Fibroblast of mammary gland (primary cell): ENCODE data around the gene CDK6.
A peak's percentile ranks its signal among the peaks of the same experiment; 100 is the strongest.
"Not testable (repeated sequence)": the region's sequence is repeated elsewhere in the genome, so short reads cannot be mapped to it uniquely, and the experiment has no call there.

Source experiments
- DNase-seq: peaks from one replicate; pipeline ENCODE4 v3.0.0-alpha.2; 2010; ENCODE audit warnings: low read depth
- H3K4me3 ChIP-seq: 2 replicates; pipeline ENCODE4 v1.5.1; 2011; ENCODE audit warnings: low read depth, mild to moderate bottlenecking, low read length, moderate library complexity; ENCODE audit not compliant: control insufficient read depth
- TF ChIP-seq, protein P1 (sequence below): conservative IDR thresholded peaks from 2 replicates; pipeline ENCODE4 v1.5.1; 2011; ENCODE audit warnings: low read depth, low read length, inconsistent platforms; ENCODE audit not compliant: control insufficient read depth, insufficient read depth

CDK6 gene

DNA sequence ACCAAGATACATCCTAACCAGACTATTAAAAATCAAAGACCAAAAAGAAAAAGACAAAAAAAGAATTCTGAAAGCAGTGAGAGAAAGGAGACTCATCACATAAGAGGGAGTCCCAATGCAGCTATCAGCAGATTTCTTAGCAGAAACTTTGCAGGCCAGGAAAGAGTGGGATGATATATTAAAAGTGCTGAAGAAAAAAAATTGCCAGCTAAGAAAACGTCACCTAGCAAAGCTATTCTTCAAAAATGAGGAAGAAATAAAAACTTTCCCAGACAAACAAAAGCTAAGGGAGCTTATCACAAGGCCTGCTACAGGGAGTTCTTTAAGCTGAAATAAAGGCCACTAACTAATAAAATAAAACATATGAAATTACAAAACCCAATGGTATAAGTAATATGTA is 40.5 kb upstream of the CDK6 start:
- no peak for DNase-seq
- no peak overlapping the region for H3K4me3 ChIP-seq
- TF ChIP-seq, protein P1, sequence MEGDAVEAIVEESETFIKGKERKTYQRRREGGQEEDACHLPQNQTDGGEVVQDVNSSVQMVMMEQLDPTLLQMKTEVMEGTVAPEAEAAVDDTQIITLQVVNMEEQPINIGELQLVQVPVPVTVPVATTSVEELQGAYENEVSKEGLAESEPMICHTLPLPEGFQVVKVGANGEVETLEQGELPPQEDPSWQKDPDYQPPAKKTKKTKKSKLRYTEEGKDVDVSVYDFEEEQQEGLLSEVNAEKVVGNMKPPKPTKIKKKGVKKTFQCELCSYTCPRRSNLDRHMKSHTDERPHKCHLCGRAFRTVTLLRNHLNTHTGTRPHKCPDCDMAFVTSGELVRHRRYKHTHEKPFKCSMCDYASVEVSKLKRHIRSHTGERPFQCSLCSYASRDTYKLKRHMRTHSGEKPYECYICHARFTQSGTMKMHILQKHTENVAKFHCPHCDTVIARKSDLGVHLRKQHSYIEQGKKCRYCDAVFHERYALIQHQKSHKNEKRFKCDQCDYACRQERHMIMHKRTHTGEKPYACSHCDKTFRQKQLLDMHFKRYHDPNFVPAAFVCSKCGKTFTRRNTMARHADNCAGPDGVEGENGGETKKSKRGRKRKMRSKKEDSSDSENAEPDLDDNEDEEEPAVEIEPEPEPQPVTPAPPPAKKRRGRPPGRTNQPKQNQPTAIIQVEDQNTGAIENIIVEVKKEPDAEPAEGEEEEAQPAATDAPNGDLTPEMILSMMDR, result no peak

DNA sequence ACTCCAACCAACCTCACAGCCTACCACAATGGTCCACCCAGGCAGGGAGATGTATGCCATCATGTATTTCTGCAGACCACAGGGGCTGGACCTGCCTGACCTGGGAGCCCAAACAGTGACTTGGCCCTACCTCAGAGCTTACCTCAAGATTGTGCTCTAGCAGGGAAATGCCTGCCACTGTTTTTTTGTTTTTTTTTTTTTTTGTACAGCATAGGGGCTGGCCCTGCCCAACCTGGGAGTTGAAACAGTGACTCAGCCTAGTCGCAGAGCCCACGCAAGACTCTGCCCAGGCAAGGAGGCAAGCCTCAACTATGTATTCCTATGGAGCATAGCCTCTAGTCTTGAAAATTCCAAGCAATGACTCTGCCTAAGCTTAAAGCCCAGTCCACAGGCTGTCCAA is 39.3 kb upstream of the CDK6 start:
- no peak overlapping the region for H3K4me3 ChIP-seq
- TF ChIP-seq, protein P1, result no peak
- no peak for DNase-seq

DNA sequence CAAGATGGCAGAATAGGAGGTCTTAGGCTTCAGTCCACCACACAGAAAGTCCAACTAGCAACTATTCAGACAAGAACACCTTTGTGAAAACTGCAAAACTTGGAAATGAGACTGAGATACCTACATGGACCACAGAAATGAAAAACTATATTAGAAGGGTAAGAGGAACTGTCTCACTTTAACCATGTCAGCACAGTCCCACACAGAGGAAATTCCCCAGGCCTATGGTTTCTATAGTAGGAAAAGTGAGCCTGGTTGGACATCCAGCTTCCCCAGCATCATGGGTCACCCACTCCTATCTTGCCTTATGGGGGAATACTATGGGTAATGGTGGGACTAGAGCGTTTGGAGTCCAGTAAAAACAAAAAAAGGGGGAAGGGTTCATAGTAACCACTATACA is 38.8 kb upstream of the CDK6 start:
- no peak overlapping the region for H3K4me3 ChIP-seq
- TF ChIP-seq, protein P1, result no peak
- DNase-seq, result no peak

DNA sequence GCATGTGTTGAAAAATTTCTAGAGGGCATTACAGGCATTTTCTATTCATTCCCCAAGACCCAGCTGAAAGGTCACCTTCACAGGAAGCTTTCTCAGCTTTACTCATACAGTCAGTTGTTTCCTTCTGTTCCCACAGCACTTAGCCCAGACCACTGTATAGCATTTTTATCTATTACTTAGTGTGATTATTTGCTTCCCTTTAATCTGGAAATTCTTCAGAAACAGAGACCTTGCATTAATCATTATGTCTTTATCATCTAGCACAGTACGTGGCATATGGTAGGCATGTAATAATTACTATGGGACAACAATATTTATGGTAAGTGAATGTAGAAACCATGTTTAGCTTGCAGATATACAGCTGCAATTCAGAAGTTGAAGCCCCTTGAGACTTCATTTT is 38.2 kb upstream of the CDK6 start:
- TF ChIP-seq, protein P1, result no peak
- DNase-seq, result no peak
- no peak overlapping the region for H3K4me3 ChIP-seq

DNA sequence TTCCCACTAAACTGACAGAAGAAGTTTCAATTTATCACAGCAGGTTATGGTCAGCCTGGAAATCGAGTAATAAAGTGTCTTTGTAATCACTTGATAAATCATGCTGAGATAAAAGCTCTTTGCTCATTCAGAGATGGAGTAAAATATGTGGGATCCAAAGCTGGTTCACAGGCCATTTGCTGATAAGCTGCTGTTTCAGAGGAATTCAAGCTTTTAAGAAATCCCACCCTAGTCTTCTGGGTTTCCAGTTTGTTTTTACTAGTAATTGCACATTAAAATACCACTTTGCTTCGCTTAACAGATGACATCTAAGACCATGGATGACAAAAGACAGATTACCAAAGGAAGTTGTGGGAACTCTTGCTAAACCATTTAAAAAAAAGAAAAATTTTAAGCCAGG is 37.4 kb upstream of the CDK6 start:
- no peak overlapping the region for H3K4me3 ChIP-seq
- no peak for DNase-seq
- TF ChIP-seq, protein P1, result no peak

DNA sequence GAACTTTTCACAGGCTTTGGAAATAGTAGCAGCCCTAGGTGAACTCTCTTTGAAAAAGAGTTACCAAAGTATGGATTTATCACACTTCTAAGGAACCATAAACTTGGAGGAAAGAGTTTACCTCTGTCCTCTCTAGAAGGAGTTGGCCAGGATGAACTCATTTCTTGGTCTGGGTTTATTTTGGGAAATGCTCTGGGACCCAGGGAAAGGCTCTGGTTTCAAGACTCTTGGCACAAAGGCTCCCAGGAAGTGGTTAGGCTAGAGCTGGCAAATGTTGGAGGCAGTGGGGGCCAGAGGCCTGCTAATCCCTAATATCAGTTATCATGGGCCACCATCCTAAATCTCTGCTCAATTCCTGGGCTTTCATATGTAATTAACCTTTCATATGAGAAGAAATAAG is 36.3 kb upstream of the CDK6 start:
- peak; percentile 45 for DNase-seq
- TF ChIP-seq, protein P1, result no peak
- H3K4me3 ChIP-seq, result no peak overlapping the region

DNA sequence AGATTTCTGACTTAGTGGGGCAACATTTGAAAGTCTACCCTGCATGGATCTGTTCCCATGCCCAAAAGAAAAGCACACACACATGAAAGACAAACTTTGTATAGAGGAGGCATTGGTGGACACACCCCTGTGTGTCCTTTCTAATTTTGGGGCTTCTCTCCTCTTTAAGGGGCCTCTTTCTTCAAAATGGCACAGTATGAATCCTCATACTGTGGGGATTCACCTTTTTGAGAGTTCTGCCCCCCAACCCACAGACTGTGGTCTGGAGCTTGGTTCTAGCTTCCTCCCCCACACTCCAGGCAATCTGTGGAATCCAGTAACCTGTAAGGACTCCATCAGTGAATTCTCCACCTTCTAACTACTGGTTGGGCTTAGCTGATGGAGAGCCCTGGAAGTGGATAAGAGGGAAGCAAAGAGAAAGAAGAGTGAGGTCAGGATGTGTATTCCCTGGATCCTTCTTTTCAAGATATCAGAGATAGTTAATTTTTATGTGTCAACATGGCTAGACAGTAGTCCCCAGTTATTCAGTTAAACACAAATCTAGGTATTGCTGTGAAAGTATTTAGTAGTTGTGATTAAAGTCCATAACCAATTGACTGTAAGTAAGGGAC is 32.4 kb upstream of the CDK6 start:
- TF ChIP-seq, protein P1, result no peak
- H3K4me3 ChIP-seq, result no peak overlapping the region
- DNase-seq, result no peak

DNA sequence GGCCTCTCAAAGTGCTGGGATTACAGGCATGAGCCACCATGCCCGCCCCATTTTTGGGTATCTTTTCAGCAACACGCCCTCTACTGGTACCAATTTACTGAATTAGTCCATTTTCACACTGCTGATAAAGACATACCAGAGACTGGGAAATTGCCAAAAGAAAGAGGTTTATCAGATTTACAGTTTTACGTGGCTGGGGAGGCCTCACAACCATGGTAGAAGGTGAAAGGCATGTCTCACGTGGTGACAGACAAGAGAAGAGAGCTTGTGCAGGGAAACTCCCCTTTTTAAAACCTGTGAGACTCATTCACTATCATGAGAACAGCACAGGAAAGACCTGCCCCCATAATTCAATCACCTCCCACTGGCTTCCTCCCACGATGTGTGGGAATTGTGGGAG is 27.8 kb upstream of the CDK6 start:
- DNase-seq, H3K4me3 ChIP-seq: not testable (repeated sequence)
